Mucosa of descending colon (tissue), 3 donors: ENCODE measurements around the gene SLC35E3. TPM values are rescaled to one million over a fixed set of nuclear protein-coding genes. Genes with fewer than 3 reads are reported as not detected.
"Not testable (repeated sequence)": the region's sequence is repeated elsewhere in the genome, so short reads cannot be mapped to it uniquely, and the experiment has no call there.

ENCODE experiments used
- ATAC-seq: fragments of 200-7000 bp; cut with Tn5 transposase; one replicate; pipeline ENCODE4 v1.9.1; 2020; ENCODE audit warnings: mild to moderate bottlenecking, moderate library complexity
- DNase-seq, 3 donors: peaks; one replicate each; pipeline ENCODE4 v3.0.0-alpha.2; 2020
- H3K36me3 ChIP-seq: fragments of 200-600 bp; one replicate; pipeline ENCODE4 v1.8.0; 2021; ENCODE audit warnings: low read depth, mild to moderate bottlenecking
- H3K4me1 ChIP-seq: fragments of 200-600 bp; one replicate; pipeline ENCODE4 v1.8.0; 2021; ENCODE audit warnings: low read depth, mild to moderate bottlenecking
- H3K4me3 ChIP-seq: fragments of 200-600 bp; one replicate; pipeline ENCODE4 v1.8.0; 2021; ENCODE audit warnings: mild to moderate bottlenecking
- H3K9me3 ChIP-seq: fragments of 200-600 bp; one replicate; pipeline ENCODE4 v1.8.0; 2021; ENCODE audit warnings: mild to moderate bottlenecking
- CTCF ChIP-seq: fragments of 200-600 bp; IDR thresholded peaks from one replicate; pipeline ENCODE4 v1.8.0; 2022; ENCODE audit warnings: antibody characterized with exemption, mild to moderate bottlenecking
- intact Hi-C, 2 donors: fragments of 100-400 bp; cut with DNase I in 1 of 2; cut with micrococcal nuclease in 1 of 2; formaldehyde crosslinking; loops; one replicate each; pipeline versions ENCODE4 v1.11.0 to v1.11.1; 2022; cut with DNase I, micrococcal nuclease
- total RNA-seq, 3 donors: library from RNA; stranded (reverse); fragmentation: NEBNext Ultra II Directional in 2 of 3; extraction: Animal tissue kit (Norgen Biotek cat#: 25700) in 2 of 3; gene quantifications; one replicate each; pipeline versions ENCODE4 v1.2.1 to v1.2.4, GENCODE V29; 2021 to 2023
- donor health status: DM: no; HTN: no; CAD: no; lungs with moderate emphysema.
- donor health status: DM: no; HTN: no; CAD: no.
- donor health status: DM: no; HTN: yes; CAD: no.

The SLC35E3 gene
- total RNA-seq, 3 donors from 2014 or later, result 5.9 to 8.4 (median 6.5) TPM

- intact Hi-C loops, result no loop called here
- ATAC-seq, result no peak
- H3K36me3 ChIP-seq, result no peaks in the 10 kb centered on the region
- H3K9me3 ChIP-seq, result no peaks in the 10 kb centered on the region
- H3K4me3 ChIP-seq, result no peak overlapping the region
- no peak for DNase-seq
- no peaks in the 10 kb centered on the region for H3K4me1 ChIP-seq
- TF ChIP-seq CTCF, result no peak
Measured at GRCh38 chr12:68793975-68794652, 48.1 kb downstream of the SLC35E3 start.

GRCh38 chr12:68794653-68795251 is 48.8 kb downstream of the SLC35E3 start:
- no peaks in the 10 kb centered on the region for H3K4me1 ChIP-seq
- H3K36me3 ChIP-seq, result no peaks in the 10 kb centered on the region
- H3K9me3 ChIP-seq, result no peaks in the 10 kb centered on the region
- no peak for TF ChIP-seq CTCF
- H3K4me3 ChIP-seq, result no peak overlapping the region
- DNase-seq, result no peak
- intact Hi-C loops, result no loop called here
- ATAC-seq, result peak; percentile 19

- H3K36me3 ChIP-seq, result no peaks in the 10 kb centered on the region
- ATAC-seq (no peak), DNase-seq (no peak)
- intact Hi-C loops, result no loop called here
- H3K4me3 ChIP-seq, result no peak overlapping the region
- no peak for TF ChIP-seq CTCF
- no peaks in the 10 kb centered on the region for H3K9me3 ChIP-seq
- H3K4me1 ChIP-seq, result peaks cover 3% of the 10 kb centered on the region
Measured at GRCh38 chr12:68796399-68796798, 50.4 kb downstream of the SLC35E3 start.

- DNase-seq, result no peak
- Histone ChIP-seq H3K36me3 (no peaks in the 10 kb centered on the region), H3K4me3 (no peak overlapping the region), H3K9me3 (no peaks in the 10 kb centered on the region), H3K4me1 (peaks cover 3% of the 10 kb centered on the region)
- ATAC-seq, result no peak
- no peak for TF ChIP-seq CTCF
- intact Hi-C loops, result no loop called here
Measured at GRCh38 chr12:68798882-68799234, 52.9 kb downstream of the SLC35E3 start.

- Histone ChIP-seq H3K36me3 (no peaks in the 10 kb centered on the region), H3K4me3 (no peak overlapping the region), H3K4me1 (peaks cover 3% of the 10 kb centered on the region), H3K9me3 (no peaks in the 10 kb centered on the region)
- ATAC-seq, result peak; percentile 64
- intact Hi-C loops, result no loop called here
- no peak for TF ChIP-seq CTCF
- DNase-seq, result peak in 1 of 3 donors; percentile 39
Measured at GRCh38 chr12:68800294-68800693, 54.3 kb downstream of the SLC35E3 start.

GRCh38 chr12:68801124-68801523 is 55.1 kb downstream of the SLC35E3 start:
- intact Hi-C loops, result not testable (repeated sequence)

GRCh38 chr12:68802372-68802745 is 56.4 kb downstream of the SLC35E3 start:
- H3K9me3 ChIP-seq, H3K4me1 ChIP-seq, ATAC-seq, intact Hi-C loops, H3K4me3 ChIP-seq, DNase-seq, H3K36me3 ChIP-seq: not testable (repeated sequence)

More at GRCh38 chr12:68801124-68801523, 55.1 kb downstream of the SLC35E3 start:
- ATAC-seq, H3K36me3 ChIP-seq, H3K4me1 ChIP-seq, H3K9me3 ChIP-seq, H3K4me3 ChIP-seq, DNase-seq: not testable (repeated sequence)

GRCh38 chr12:68802911-68803651 is 57.1 kb downstream of the SLC35E3 start:
- intact Hi-C loops, H3K4me1 ChIP-seq, H3K9me3 ChIP-seq, DNase-seq, ATAC-seq, H3K36me3 ChIP-seq, H3K4me3 ChIP-seq: not testable (repeated sequence)
